SK-N-SH treated with all-trans-retinoic acid at 6 μM for 48 hours (cell line): ENCODE data around the gene ERCC6.

Experiments used
- ARNTL ChIP-seq: fragments of 450-650 bp; formaldehyde crosslinking; IDR thresholded peaks from 2 replicates; pipeline ENCODE4 v1.5.0; 2020; ENCODE audit warnings: low read depth, mild to moderate bottlenecking, moderate library complexity, borderline replicate concordance
- BACH2 ChIP-seq: fragments of 250-450 bp; sonication (Bioruptor Pico); IDR thresholded peaks from 2 replicates; pipeline ENCODE4 v1.9.0; 2021; ENCODE audit warnings: mild to moderate bottlenecking, borderline replicate concordance
- CREB5 ChIP-seq: fragments of 250-450 bp; sonication (Bioruptor Pico); IDR thresholded peaks from 2 replicates; pipeline ENCODE4 v1.5.1; 2020; ENCODE audit warnings: low read depth, mild to moderate bottlenecking, moderate library complexity
- CSDC2 ChIP-seq: fragments of 250-450 bp; sonication (Bioruptor Pico); IDR thresholded peaks from 2 replicates; pipeline ENCODE4 v1.5.0; 2020; ENCODE audit warnings: mild to moderate bottlenecking, moderate library complexity
- GLIS3 ChIP-seq: fragments of 250-450 bp; sonication (Bioruptor Pico); IDR thresholded peaks from 2 replicates; pipeline ENCODE4 v1.5.0; 2020; ENCODE audit warnings: mild to moderate bottlenecking, moderate library complexity
- ISL1 ChIP-seq: fragments of 250-450 bp; sonication (Bioruptor Pico); IDR thresholded peaks from 2 replicates; pipeline ENCODE4 v2.1.2; 2022; ENCODE audit warnings: mild to moderate bottlenecking, moderate library complexity
- PATZ1 ChIP-seq: fragments of 250-450 bp; sonication (Bioruptor Pico); IDR thresholded peaks from 2 replicates; pipeline ENCODE4 v1.8.0; 2020; ENCODE audit warnings: mild to moderate bottlenecking, moderate library complexity, borderline replicate concordance
- TCF4 ChIP-seq: fragments of 250-450 bp; sonication (Bioruptor Pico); IDR thresholded peaks from 2 replicates; pipeline ENCODE4 v1.8.0; 2021; ENCODE audit warnings: mild to moderate bottlenecking, moderate library complexity, borderline replicate concordance
- TOX ChIP-seq: fragments of 250-450 bp; sonication (Bioruptor Pico); IDR thresholded peaks from 2 replicates; pipeline ENCODE4 v1.8.0; 2021; ENCODE audit warnings: mild to moderate bottlenecking, moderate library complexity, borderline replicate concordance
- ZC3H10 ChIP-seq: fragments of 250-450 bp; sonication (Bioruptor Pico); IDR thresholded peaks from 2 replicates; pipeline ENCODE4 v1.5.1; 2021; ENCODE audit warnings: mild to moderate bottlenecking, moderate library complexity
- ZFP3 ChIP-seq: fragments of 250-450 bp; sonication (Bioruptor Pico); IDR thresholded peaks from 2 replicates; pipeline ENCODE4 v1.5.0; 2020; ENCODE audit warnings: mild to moderate bottlenecking, moderate library complexity
- ZFP30 ChIP-seq: fragments of 450-650 bp; formaldehyde crosslinking; IDR thresholded peaks from 2 replicates; pipeline ENCODE4 v1.5.0; 2022; ENCODE audit warnings: mild to moderate bottlenecking, moderate library complexity
- ZNF565 ChIP-seq: fragments of 450-650 bp; formaldehyde crosslinking; conservative IDR thresholded peaks from 2 replicates; pipeline ENCODE4 v1.5.0; 2020; ENCODE audit warnings: low read depth, mild to moderate bottlenecking, moderate library complexity
- ZNF70 ChIP-seq: fragments of 450-650 bp; formaldehyde crosslinking; IDR thresholded peaks from 2 replicates; pipeline ENCODE4 v1.5.0; 2020; ENCODE audit warnings: mild to moderate bottlenecking, moderate library complexity

GRCh38 chr10:49465736-49466135, 73.2 kb downstream of the ERCC6 start:
- no peak for TF ChIP-seq TCF4 (CRISPR knock-in tag)
- TF ChIP-seq ARNTL (CRISPR knock-in tag): no peak
- no peak for TF ChIP-seq PATZ1
- no peak for TF ChIP-seq ZNF70 (CRISPR knock-in tag)
- TF ChIP-seq ZFP3 (CRISPR knock-in tag): no peak
- TF ChIP-seq CREB5 (CRISPR knock-in tag): no peak
- TF ChIP-seq ISL1 (CRISPR knock-in tag): no peak
- TF ChIP-seq TOX: no peak
- no peak for TF ChIP-seq ZFP30 (CRISPR knock-in tag)
- TF ChIP-seq GLIS3 (CRISPR knock-in tag): no peak
- TF ChIP-seq ZNF565 (CRISPR knock-in tag): no peak
- no peak for TF ChIP-seq BACH2 (CRISPR knock-in tag)
- no peak for TF ChIP-seq CSDC2
- TF ChIP-seq ZC3H10 (CRISPR knock-in tag): no peak
